Common myeloid progenitor, CD34-positive (primary cell): ENCODE data around the gene NEK10.

Source experiments
- CTCF ChIA-PET: fragments of 350-600 bp; sonication (Branson Sonifier 250); formaldehyde crosslinking; loops from one replicate; lab custom pipeline; 2021; ENCODE audit warnings: antibody characterized with exemption; lab: Charles Lee
- POLR2A ChIA-PET: fragments of 350-600 bp; sonication (Branson Sonifier 250); formaldehyde crosslinking; loops from one replicate; lab custom pipeline; 2021; ENCODE audit warnings: antibody characterized with exemption; lab: Charles Lee
- DNase-seq, 3 donors: peaks; one replicate each; pipeline versions ENCODE4 v3.0.0 to v3.0.0-alpha.2; 2013
- H3K27ac ChIP-seq, 2 experiments: 1 replicate in 1 of 2; 2 replicates in 1 of 2; pipeline ENCODE4 v1.7.0; 2013; ENCODE audit warnings: inconsistent platforms in 2 of 2, low read length in 2 of 2, mild to moderate bottlenecking in 2 of 2, low read depth in 1 of 2, moderate library complexity in 1 of 2; ENCODE audit not compliant: severe bottlenecking in 2 of 2, insufficient read depth in 1 of 2, poor library complexity in 1 of 2
- H3K27me3 ChIP-seq, 5 experiments: replicated peaks in 2 of 5; 1 replicate in 3 of 5; 2 replicates in 2 of 5; pipeline versions ENCODE4 v1.6.1 to v1.7.0; 2013; ENCODE audit warnings: low read length in 4 of 5, mild to moderate bottlenecking in 2 of 5, moderate library complexity in 2 of 5, inconsistent platforms in 1 of 5; ENCODE audit not compliant: insufficient read depth in 5 of 5, control insufficient read depth in 4 of 5
- H3K36me3 ChIP-seq, 4 experiments: 1 replicate in 2 of 4; 2 replicates in 2 of 4; pipeline versions ENCODE4 v1.6.1 to v1.7.0; 2013; ENCODE audit warnings: low read length in 3 of 4, control low read depth in 1 of 4, mild to moderate bottlenecking in 1 of 4; ENCODE audit not compliant: control insufficient read depth in 4 of 4, insufficient read depth in 4 of 4
- H3K4me1 ChIP-seq, 4 experiments: 1 replicate in 3 of 4; 2 replicates in 1 of 4; pipeline versions ENCODE4 v1.6.1 to v1.7.1; 2013; ENCODE audit warnings: low read length in 3 of 4, mild to moderate bottlenecking in 3 of 4, control low read depth in 1 of 4, inconsistent platforms in 1 of 4, moderate library complexity in 1 of 4; ENCODE audit not compliant: control insufficient read depth in 4 of 4, insufficient read depth in 4 of 4; ENCODE audit errors: control extremely low read depth in 1 of 4
- H3K4me3 ChIP-seq, 7 experiments: 1 replicate in 4 of 7; 2 replicates in 3 of 7; pipeline versions ENCODE4 v1.5.1 to v1.7.0; 2013; ENCODE audit warnings: mild to moderate bottlenecking in 7 of 7, low read length in 6 of 7, moderate library complexity in 6 of 7, inconsistent platforms in 2 of 7, low read depth in 2 of 7, control low read depth in 1 of 7; ENCODE audit not compliant: insufficient read depth in 4 of 7, control insufficient read depth in 1 of 7; ENCODE audit errors: extremely low read depth in 1 of 7
- H3K9me3 ChIP-seq, 5 experiments: 1 replicate in 4 of 5; 2 replicates in 1 of 5; pipeline versions ENCODE4 v1.6.1 to v1.7.1; 2013; ENCODE audit warnings: low read length in 4 of 5, mild to moderate bottlenecking in 2 of 5, inconsistent platforms in 1 of 5, low read depth in 1 of 5, moderate library complexity in 1 of 5; ENCODE audit not compliant: control insufficient read depth in 4 of 5, insufficient read depth in 2 of 5; ENCODE audit errors: control extremely low read depth in 1 of 5
- WGBS: methylation state at CpG from one replicate; pipeline ENCODE4 v1.1.5; 2013; ENCODE audit not compliant: insufficient coverage; 5-methylcytosine and 5-hydroxymethylcytosine counted together

NEK10 gene

GRCh38 chr3:27184261-27184660 is 184.9 kb downstream of the NEK10 start:
- ChIA-PET POLR2A (no interaction called here), CTCF (no interaction called here)
- Histone ChIP-seq H3K4me1 (no peaks in the 10 kb centered on the region), H3K9me3 (no peaks in the 10 kb centered on the region), H3K36me3 (no peaks in the 10 kb centered on the region), H3K4me3 (no peak overlapping the region), H3K27ac (no peak overlapping the region), H3K27me3 (no peaks in the 10 kb centered on the region)
- WGBS: 80% methylated on average over 1 of the region's 2 CpGs
- no peak for DNase-seq

- DNase-seq: no peak
- CTCF ChIA-PET: no interaction called here
- H3K4me3 ChIP-seq: no peak overlapping the region
- POLR2A ChIA-PET: no interaction called here
- WGBS: 77% methylated on average over 3 of the region's 3 CpGs
- H3K27me3 ChIP-seq: peaks cover 0 to 2% (median 0%) of the 10 kb centered on the region in 5 experiments
- no peaks in the 10 kb centered on the region for H3K4me1 ChIP-seq
- no peaks in the 10 kb centered on the region for H3K9me3 ChIP-seq
- no peaks in the 10 kb centered on the region for H3K36me3 ChIP-seq
- H3K27ac ChIP-seq: no peak overlapping the region
Observed at GRCh38 chr3:27176256-27176655, 192.9 kb downstream of the NEK10 start.

- CTCF ChIA-PET: no interaction called here
- WGBS: 96% methylated on average over 4 of the region's 4 CpGs
- Histone ChIP-seq H3K27me3 (peaks cover 0 to 2% (median 0%) of the 10 kb centered on the region in 5 experiments), H3K4me1 (no peaks in the 10 kb centered on the region), H3K4me3 (no peak overlapping the region), H3K27ac (no peak overlapping the region), H3K9me3 (no peaks in the 10 kb centered on the region), H3K36me3 (no peaks in the 10 kb centered on the region)
- no peak for DNase-seq
- POLR2A ChIA-PET: no interaction called here
Observed at GRCh38 chr3:27174530-27174929, 194.7 kb downstream of the NEK10 start.

GRCh38 chr3:27171113-27171512 is 198.1 kb downstream of the NEK10 start:
- POLR2A ChIA-PET: no interaction called here
- no peaks in the 10 kb centered on the region for H3K9me3 ChIP-seq
- no peaks in the 10 kb centered on the region for H3K4me1 ChIP-seq
- H3K36me3 ChIP-seq: no peaks in the 10 kb centered on the region
- H3K4me3 ChIP-seq: no peak overlapping the region
- WGBS: 80% methylated on average over 1 of the region's 2 CpGs
- peaks cover 0 to 2% (median 0%) of the 10 kb centered on the region in 5 experiments for H3K27me3 ChIP-seq
- CTCF ChIA-PET: no interaction called here
- DNase-seq: peak in 2 of 3 donors; percentile 14 to 42
- no peak overlapping the region for H3K27ac ChIP-seq

- ChIA-PET POLR2A (no interaction called here), CTCF (no interaction called here)
- Histone ChIP-seq H3K36me3 (no peaks in the 10 kb centered on the region), H3K9me3 (no peaks in the 10 kb centered on the region), H3K27ac (no peak overlapping the region), H3K4me3 (no peak overlapping the region), H3K27me3 (no peaks in the 10 kb centered on the region), H3K4me1 (no peaks in the 10 kb centered on the region)
- 88% methylated on average over 1 of the region's 3 CpGs for WGBS
- peak in 1 of 3 donors; percentile 0 for DNase-seq
Observed at GRCh38 chr3:27166888-27167287, 202.3 kb downstream of the NEK10 start.

GRCh38 chr3:27165321-27165721 is 203.9 kb downstream of the NEK10 start:
- Histone ChIP-seq H3K4me3 (no peak overlapping the region), H3K27ac (no peak overlapping the region), H3K9me3 (no peaks in the 10 kb centered on the region), H3K4me1 (no peaks in the 10 kb centered on the region), H3K36me3 (no peaks in the 10 kb centered on the region), H3K27me3 (no peaks in the 10 kb centered on the region)
- WGBS: 100% methylated on average over 1 of the region's 2 CpGs
- ChIA-PET POLR2A (no interaction called here), CTCF (interaction anchor here (0.8 kb wide), 1 partner anchor 27 kb away, joined by 3 read pairs; no protein-coding TSS in a partner anchor)
- no peak for DNase-seq

- Histone ChIP-seq H3K27me3 (no peaks in the 10 kb centered on the region), H3K27ac (no peak overlapping the region), H3K4me1 (no peaks in the 10 kb centered on the region), H3K36me3 (no peaks in the 10 kb centered on the region), H3K4me3 (no peak overlapping the region), H3K9me3 (no peaks in the 10 kb centered on the region)
- DNase-seq: no peak
- 88% methylated on average over 1 of the region's 2 CpGs for WGBS
- CTCF ChIA-PET: no interaction called here
- POLR2A ChIA-PET: no interaction called here
Observed at GRCh38 chr3:27160779-27161287, 208.3 kb downstream of the NEK10 start.
